ENCODE data around the gene GABRP.
"Not testable (repeated sequence)": the region's sequence is repeated elsewhere in the genome, so short reads cannot be mapped to it uniquely, and the experiment has no call there.

GABRP gene

DNA sequence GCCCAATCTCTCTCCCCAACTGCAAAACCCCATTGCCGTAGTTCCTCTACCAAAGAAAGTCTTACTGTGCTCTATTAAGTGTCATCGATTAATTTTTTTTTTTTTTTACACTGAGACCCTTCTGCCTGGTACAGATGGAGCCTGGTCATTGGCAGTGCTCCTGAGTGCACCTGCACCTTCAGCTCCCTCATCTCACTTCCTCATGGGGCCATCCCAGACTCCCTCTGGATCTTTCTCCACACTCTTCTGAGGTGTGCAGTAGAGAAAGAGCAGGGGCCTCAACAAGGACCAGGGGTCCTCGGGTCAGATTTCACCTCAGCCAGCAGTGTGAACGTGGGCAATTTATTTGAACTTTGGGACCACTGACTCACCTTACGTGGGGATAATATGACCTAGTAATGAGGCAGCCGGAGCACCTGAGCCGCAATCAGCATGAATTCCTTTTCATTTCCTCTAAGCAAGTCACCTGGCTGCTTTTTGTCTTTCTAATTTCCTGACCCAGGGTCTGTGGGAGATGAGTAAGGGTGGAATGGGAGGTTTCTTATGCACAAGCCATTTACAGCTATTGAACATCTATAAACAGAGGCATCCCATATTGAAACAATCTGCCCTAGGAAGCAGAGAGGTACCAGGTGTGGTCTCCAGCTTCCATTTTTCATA, 22.3 kb upstream of the GABRP start:
- no peak overlapping the region for H3K4me3 ChIP-seq (ENCODE audit: low read depth, low read length)
- no peak for DNase-seq (ENCODE audit: low read depth)
- no peak for TF ChIP-seq CTCF (conservative IDR thresholded peaks at IDR 0.05; ENCODE audit: low read depth, low read length)

- no peak for TF ChIP-seq CTCF (conservative IDR thresholded peaks at IDR 0.05; ENCODE audit: low read depth, low read length)
- no peak overlapping the region for H3K4me3 ChIP-seq (ENCODE audit: low read depth, low read length)
- DNase-seq (ENCODE audit: low read depth) = no peak
Observed at GRCh38 chr5:170761708-170762066, 21.8 kb upstream of the GABRP start.

GRCh38 chr5:170762298-170762697, 21.2 kb upstream of the GABRP start:
- DNase-seq (ENCODE audit: low read depth); H3K4me3 ChIP-seq (ENCODE audit: low read depth, low read length): not testable (repeated sequence)

DNA sequence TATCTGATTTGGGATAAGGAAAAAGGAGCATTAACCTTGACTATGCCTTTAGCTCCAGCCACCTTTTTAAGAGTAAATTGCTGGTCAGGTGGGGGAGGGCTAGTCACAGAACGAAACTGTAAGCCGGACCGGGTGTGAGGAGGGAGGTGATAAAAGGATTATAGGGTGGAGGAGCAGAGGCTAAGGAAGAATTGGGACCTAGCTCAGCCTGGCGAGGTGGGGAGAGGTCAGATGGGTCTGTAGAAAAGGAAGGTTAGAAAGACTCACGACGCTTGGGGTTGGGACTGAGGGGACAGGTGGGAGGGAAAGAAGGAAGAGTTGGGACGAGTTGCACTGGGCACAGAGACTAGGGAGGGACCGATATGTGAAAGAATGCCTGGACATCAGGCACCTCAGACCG, 17.7 kb upstream of the GABRP start:
- not testable (repeated sequence) for DNase-seq (ENCODE audit: low read depth); H3K4me3 ChIP-seq (ENCODE audit: low read depth, low read length)

DNA sequence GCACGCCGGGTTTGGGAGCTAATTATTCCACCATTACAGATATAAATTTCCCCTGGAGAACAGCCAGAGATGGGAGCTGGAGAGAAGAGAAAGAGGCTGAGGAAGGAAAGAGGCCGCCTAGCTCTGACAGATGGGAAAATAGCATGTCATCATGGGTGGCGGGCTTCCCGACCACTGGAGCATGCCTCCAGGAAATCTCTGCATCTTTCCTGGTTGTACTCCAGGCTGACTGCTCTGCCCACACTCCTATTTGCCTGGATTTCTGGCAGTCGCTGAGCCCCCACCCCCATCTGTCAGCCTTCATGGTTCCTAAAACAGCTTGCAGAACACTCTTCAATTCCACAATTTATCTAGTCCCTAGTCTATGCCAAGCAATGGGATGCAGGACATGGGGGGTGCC, 14.3 kb upstream of the GABRP start:
- TF ChIP-seq CTCF (conservative IDR thresholded peaks at IDR 0.05; ENCODE audit: low read depth, low read length) = no peak
- no peak for DNase-seq (ENCODE audit: low read depth)

GRCh38 chr5:170769898-170770416, 13.6 kb upstream of the GABRP start:
- H3K4me3 ChIP-seq (ENCODE audit: low read depth, low read length) = no peak overlapping the region
- no peak for DNase-seq (ENCODE audit: low read depth)
- TF ChIP-seq CTCF (conservative IDR thresholded peaks at IDR 0.05; ENCODE audit: low read depth, low read length) = no peak

More for the DNA sequence above, 14.3 kb upstream of the GABRP start:
- H3K4me3 ChIP-seq (ENCODE audit: low read depth, low read length) = no peak overlapping the region

- no peak for DNase-seq (ENCODE audit: low read depth)
- TF ChIP-seq CTCF (conservative IDR thresholded peaks at IDR 0.05; ENCODE audit: low read depth, low read length) = no peak
Observed at GRCh38 chr5:170771496-170771895, 12.0 kb upstream of the GABRP start.

More at GRCh38 chr5:170771496-170771895, 12.0 kb upstream of the GABRP start:
- no peak overlapping the region for H3K4me3 ChIP-seq (ENCODE audit: low read depth, low read length)

All from choroid plexus epithelial cell (primary cell).